ENCODE measurements around the gene TTC21A.

Gene TTC21A

GRCh38 chr3:39136533-39137434 lies 29.3 kb downstream of the TTC21A start:
- no peak for DNase-seq (ENCODE audit: low read depth, low spot score)

- DNase-seq (ENCODE audit: low read depth, low spot score): no peak
Measured at GRCh38 chr3:39137435-39137936, 30.0 kb downstream of the TTC21A start.

- no peak for DNase-seq (ENCODE audit: low read depth, low spot score)
Measured at GRCh38 chr3:39137991-39138803, 30.7 kb downstream of the TTC21A start.

- DNase-seq (ENCODE audit: low read depth, low spot score): no peak
Measured at GRCh38 chr3:39138804-39139415, 31.4 kb downstream of the TTC21A start.

GRCh38 chr3:39139442-39139841 lies 32.0 kb downstream of the TTC21A start:
- DNase-seq (ENCODE audit: low read depth, low spot score): no peak

GRCh38 chr3:39140341-39140971 lies 33.0 kb downstream of the TTC21A start:
- DNase-seq (ENCODE audit: low read depth, low spot score): no peak

GRCh38 chr3:39141171-39141995 lies 33.9 kb downstream of the TTC21A start:
- no peak for DNase-seq (ENCODE audit: low read depth, low spot score)

- no peak for DNase-seq (ENCODE audit: low read depth, low spot score)
Measured at GRCh38 chr3:39142067-39142466, 34.6 kb downstream of the TTC21A start.

- no peak for DNase-seq (ENCODE audit: low read depth, low spot score)
Measured at GRCh38 chr3:39143051-39143885, 35.8 kb downstream of the TTC21A start.

GRCh38 chr3:39144095-39144747 lies 36.7 kb downstream of the TTC21A start:
- no peak for DNase-seq (ENCODE audit: low read depth, low spot score)

GRCh38 chr3:39144748-39145380 lies 37.4 kb downstream of the TTC21A start:
- DNase-seq (ENCODE audit: low read depth, low spot score): no peak

- DNase-seq (ENCODE audit: low read depth, low spot score): no peak
Measured at GRCh38 chr3:39146083-39146501, 38.6 kb downstream of the TTC21A start.

- no peak for DNase-seq (ENCODE audit: low read depth, low spot score)
Measured at GRCh38 chr3:39146611-39147591, 39.4 kb downstream of the TTC21A start.

- no peak for DNase-seq (ENCODE audit: low read depth, low spot score)
Measured at GRCh38 chr3:39147711-39148434, 40.4 kb downstream of the TTC21A start.

GRCh38 chr3:39148435-39149058 lies 41.1 kb downstream of the TTC21A start:
- no peak for DNase-seq (ENCODE audit: low read depth, low spot score)

- DNase-seq (ENCODE audit: low read depth, low spot score): no peak
Measured at GRCh38 chr3:39149059-39149455, 41.6 kb downstream of the TTC21A start.

All from activated CD4-positive, CD25-positive, alpha-beta regulatory T cell treated with anti-CD3 and anti-CD28 coated beads, Interleukin-2, amount 50 U/mL, for 16 hours (primary cell).